Hepatocyte (in vitro differentiated cells): ENCODE data around the gene STRA8.

ENCODE experiments used
- EZH2 ChIP-seq: fragments of 200-600 bp; sonication (generic); IDR thresholded peaks from 2 replicates; pipeline ENCODE4 v1.6.1; 2016; ENCODE audit warnings: antibody characterized with exemption, mild to moderate bottlenecking, borderline replicate concordance
- EZH2phosphoT487 ChIP-seq: fragments of 200-600 bp; sonication (generic); IDR thresholded peaks from one replicate; pipeline ENCODE4 v1.6.1; 2018; ENCODE audit warnings: antibody characterized with exemption, mild to moderate bottlenecking, low read depth, moderate library complexity; ENCODE audit not compliant: unreplicated experiment, severe bottlenecking
- TF ChIP-seq, protein P1 (sequence below): fragments of 200-600 bp; sonication (generic); IDR thresholded peaks from 2 replicates; pipeline ENCODE4 v1.5.1; 2016; ENCODE audit warnings: antibody characterized with exemption, mild to moderate bottlenecking; ENCODE audit not compliant: poor library complexity

DNA sequence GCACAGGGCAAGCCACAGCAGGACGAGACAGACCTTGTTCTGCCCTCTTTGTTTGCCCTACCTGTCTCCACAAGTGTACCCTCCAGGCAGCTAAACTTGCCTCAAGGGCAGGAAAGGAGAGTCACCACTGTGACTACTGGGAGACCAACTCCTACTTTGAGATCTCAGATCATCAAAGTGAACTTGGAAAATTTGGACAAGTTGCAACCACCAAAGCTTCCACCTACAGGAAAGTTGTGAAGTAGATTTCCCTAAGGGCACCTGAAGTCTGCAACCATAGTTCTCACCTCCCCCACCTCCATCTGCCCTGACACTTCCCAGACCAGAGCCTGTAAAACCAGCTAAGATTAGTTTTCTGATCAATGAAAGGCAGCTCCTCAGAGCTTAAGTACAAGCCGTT is 19.8 kb upstream of the STRA8 start:
- TF ChIP-seq, protein P1, sequence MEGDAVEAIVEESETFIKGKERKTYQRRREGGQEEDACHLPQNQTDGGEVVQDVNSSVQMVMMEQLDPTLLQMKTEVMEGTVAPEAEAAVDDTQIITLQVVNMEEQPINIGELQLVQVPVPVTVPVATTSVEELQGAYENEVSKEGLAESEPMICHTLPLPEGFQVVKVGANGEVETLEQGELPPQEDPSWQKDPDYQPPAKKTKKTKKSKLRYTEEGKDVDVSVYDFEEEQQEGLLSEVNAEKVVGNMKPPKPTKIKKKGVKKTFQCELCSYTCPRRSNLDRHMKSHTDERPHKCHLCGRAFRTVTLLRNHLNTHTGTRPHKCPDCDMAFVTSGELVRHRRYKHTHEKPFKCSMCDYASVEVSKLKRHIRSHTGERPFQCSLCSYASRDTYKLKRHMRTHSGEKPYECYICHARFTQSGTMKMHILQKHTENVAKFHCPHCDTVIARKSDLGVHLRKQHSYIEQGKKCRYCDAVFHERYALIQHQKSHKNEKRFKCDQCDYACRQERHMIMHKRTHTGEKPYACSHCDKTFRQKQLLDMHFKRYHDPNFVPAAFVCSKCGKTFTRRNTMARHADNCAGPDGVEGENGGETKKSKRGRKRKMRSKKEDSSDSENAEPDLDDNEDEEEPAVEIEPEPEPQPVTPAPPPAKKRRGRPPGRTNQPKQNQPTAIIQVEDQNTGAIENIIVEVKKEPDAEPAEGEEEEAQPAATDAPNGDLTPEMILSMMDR = no peak
- TF ChIP-seq EZH2 (no peak), EZH2phosphoT487 (no peak)
